ENCODE measurements around the gene SCAF1.
A peak's percentile ranks its signal among the peaks of the same experiment; 100 is the strongest.

SCAF1 gene

DNA sequence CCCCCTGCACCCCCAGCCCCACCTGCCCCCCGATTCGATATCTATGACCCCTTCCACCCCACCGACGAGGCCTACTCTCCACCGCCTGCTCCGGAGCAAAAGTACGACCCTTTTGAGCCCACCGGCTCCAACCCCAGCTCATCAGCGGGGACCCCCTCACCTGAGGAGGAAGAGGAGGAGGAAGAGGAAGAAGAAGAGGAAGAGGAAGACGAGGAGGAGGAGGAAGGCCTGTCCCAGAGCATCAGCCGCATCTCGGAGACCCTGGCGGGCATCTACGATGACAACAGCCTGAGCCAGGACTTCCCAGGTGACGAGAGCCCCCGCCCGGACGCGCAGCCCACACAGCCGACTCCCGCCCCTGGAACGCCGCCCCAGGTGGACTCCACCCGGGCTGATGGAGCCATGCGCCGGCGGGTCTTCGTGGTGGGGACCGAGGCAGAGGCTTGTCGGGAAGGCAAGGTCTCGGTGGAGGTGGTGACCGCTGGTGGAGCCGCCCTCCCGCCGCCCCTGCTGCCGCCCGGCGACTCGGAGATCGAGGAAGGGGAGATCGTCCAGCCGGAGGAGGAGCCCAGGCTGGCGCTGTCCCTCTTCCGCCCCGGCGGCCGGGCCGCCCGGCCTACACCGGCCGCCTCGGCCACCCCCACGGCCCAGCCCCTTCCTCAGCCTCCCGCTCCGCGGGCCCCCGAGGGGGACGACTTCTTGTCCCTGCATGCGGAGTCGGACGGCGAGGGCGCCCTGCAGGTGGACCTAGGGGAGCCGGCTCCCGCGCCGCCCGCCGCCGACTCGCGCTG is 9.2 kb downstream of the SCAF1 start:
- DNase-seq, result no peak

- no peak for DNase-seq
Measured at GRCh38 chr19:49651820-49652550, 10.0 kb downstream of the SCAF1 start.

DNA sequence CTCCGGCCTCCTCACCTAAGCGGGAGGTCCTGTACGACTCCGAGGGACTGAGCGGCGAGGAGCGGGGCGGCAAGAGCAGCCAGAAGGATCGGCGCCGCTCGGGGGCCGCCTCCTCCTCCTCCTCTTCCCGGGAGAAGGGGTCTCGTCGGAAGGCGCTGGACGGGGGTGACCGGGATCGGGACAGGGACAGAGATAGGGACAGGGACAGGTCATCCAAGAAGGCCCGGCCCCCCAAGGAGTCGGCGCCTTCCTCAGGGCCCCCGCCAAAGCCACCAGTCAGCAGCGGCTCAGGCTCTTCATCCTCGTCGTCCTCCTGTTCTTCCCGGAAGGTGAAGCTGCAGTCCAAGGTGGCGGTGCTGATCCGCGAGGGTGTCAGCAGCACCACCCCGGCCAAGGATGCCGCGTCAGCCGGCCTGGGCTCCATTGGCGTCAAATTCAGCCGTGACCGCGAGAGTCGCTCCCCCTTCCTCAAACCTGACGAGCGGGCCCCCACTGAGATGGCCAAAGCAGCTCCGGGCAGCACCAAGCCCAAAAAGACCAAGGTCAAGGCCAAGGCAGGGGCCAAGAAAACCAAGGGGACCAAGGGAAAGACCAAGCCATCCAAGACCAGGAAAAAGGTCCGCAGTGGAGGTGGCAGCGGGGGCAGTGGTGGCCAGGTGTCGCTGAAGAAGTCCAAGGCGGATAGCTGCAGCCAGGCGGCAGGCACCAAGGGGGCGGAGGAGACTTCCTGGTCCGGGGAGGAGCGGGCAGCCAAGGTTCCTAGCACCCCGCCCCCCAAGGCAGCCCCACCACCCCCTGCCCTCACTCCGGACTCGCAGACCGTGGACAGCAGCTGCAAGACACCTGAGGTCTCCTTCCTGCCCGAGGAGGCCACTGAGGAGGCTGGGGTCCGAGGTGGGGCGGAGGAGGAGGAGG is 10.8 kb downstream of the SCAF1 start:
- DNase-seq, result no peak

DNA sequence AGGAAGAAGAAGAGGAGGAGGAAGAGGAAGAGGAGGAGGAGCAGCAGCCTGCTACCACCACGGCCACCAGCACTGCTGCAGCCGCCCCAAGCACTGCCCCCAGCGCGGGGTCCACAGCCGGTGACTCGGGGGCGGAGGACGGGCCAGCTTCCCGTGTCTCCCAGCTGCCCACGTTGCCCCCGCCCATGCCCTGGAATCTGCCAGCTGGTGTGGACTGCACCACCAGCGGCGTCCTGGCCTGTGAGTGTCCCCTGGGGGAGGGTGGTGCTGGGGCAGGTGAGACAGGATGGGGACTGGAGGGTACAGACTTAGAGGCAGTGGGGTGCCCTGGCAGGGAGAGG is 11.4 kb downstream of the SCAF1 start:
- no peak for DNase-seq

GRCh38 chr19:49654581-49654980 is 12.6 kb downstream of the SCAF1 start:
- no peak for DNase-seq

DNA sequence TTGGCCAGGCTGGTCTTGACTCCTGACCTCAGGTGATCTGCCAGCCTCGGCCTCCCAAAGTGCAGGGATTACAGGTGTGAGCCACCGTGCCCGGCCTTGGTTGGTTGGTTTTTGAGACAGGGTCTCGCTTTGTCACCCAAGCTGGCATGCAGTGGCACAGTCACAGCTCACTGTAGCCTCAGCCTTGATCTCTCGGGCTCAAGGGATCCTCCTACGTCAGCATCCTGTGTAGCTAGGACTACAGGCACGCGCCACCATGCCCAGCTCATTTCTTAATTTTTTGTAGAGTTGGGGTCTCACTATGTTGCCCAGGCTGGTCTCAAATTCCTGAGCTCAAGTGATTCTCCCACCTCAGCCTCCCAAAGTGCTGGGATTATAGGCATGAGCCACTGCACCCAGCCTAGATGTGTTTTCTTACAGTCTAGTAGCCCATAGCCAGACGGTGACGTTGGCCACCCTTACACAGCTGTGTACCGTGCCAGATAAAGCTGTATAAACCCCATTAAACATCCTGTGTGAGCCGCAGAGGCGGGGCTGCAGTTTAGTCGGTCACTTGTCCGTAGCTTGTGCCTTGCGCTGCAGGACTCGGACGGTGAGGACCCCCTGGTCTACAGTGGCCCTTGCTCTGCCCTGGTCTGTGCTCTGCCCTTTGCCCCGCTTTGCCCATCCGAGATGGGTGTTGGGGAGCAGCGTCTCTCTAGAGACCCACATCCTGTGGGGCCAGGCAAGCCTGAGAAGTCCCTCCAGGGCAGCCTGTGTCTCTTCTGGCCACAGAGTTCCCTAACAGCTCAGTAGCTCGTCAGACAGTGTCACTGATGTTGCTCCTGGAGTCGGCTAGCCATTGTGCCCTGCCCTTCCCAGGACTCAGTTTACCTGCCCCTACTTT is 13.8 kb downstream of the SCAF1 start:
- no peak for DNase-seq

DNA sequence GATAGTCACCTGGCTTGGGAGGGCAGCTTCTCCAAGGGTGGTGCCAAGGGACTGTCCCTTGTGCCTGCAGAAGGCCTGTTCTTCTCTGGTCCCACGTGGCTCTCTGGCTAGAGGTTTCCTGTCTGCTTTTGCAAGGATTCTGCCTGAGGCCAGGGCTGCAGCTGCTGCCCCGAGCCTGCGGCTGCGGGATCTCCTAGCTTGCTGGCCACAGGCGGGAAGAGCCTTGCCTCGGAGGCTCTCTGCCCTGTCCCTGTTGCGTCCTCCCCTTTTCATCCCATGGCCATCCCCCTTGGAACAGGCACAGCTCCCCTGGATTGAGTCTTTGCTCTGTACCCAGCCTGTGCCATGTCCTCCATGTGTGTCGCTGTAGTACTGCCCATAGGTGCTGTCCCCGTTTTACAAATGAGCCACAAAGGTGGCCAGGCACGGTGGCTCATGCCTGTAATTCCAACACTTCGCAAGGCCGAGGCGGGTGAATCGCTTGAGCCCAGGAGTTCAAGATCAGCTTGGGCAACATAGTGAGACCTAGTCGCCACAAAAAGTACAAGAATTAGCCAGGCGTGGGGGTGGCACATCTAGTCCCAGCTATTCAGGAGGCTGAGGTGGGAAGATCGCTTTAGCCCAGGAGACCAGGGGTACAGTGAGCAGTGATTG is 14.6 kb downstream of the SCAF1 start:
- DNase-seq, result no peak

DNA sequence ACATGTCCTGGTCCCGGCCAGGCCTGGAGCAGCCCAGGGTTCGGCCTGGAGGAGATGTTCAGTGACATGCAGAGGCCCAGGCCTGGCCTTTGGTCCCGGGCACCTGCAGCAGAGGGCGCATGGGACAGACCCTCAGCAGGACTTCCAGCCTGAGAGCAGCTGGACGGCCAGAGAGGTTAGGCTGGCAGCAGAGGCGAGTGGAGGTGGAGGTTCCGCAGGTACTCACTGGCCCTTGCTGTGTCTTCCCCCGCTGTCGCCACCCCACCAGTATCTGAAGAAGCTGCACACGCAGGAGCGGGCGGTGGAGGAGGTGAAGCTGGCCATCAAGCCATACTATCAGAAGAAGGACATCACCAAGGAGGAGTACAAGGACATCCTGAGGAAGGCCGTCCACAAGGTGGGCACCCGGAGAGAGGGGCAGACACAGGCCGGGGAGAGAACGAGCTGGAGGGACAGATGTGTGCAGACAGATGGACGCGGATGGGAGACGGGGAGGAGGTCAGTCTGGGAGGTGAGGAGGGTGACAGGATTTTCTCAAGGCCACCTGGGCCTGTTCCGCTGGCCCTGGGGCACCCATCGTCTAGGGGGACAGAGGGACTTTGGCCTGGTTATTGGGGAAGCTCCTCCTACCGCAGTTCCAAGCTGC is 15.6 kb downstream of the SCAF1 start:
- no peak for DNase-seq

DNA sequence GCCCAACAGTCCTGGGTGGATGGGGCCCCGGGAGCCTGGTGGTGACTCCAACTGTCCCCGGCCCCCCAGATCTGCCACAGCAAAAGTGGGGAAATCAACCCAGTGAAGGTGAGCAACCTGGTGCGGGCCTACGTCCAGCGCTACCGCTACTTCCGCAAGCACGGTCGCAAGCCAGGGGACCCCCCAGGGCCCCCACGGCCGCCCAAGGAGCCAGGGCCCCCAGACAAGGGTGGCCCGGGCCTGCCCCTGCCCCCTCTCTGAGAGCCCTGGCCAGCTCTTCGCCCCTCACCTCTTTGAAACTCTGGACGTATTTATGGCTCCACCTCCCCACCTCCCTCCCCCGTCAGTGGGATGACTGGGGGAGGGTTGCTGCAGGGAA is 16.1 kb downstream of the SCAF1 start:
- DNase-seq, result no peak

GRCh38 chr19:49658566-49659442 is 16.8 kb downstream of the SCAF1 start:
- no peak for DNase-seq

- no peak for DNase-seq
Measured at GRCh38 chr19:49660338-49660961, 18.4 kb downstream of the SCAF1 start.

GRCh38 chr19:49662011-49662410 is 20.0 kb downstream of the SCAF1 start:
- no peak for DNase-seq

- no peak for DNase-seq
Measured at GRCh38 chr19:49663224-49663623, 21.2 kb downstream of the SCAF1 start.

DNA sequence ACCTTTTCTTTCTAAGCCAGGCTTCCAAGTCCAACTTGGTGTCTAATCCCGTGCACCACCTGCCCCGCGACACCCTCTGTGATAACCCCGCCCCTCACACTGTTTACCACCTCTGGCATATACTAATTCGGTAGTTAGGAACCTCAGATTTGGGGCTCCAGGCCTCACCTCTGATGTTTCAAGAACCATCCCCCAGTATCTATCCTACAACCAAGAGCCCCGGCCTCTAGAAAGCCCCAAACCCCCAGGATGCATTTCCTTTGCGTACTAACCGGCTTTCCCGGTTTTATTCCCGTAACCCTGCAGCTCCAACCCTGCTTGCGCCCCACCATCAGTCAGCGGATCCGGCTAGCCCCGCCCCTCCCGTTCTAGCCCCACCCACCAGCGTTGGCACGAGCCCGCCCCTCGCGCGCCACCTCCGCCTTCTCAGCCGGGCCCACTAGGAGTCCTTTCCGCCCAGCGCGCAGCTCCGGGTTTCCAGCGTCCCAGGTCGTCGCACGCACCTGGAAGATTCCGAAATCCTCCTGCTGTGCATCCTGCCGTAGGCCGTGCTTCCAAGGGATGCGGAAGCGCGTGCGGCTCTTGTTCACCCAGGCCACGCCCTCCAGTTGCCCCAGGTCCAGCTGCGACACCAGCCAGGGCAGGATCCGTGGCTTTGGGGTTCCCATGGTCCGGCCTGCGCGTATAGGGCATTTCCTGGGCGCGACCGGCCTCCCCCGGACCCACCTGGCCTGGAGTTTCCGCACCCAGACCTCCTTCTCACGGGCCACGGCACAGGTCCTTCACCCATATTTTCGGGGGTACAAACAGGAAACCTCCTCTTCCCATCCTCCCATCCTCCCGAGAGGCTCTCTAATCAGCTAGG is 22.4 kb downstream of the SCAF1 start:
- peak; percentile 96 for DNase-seq

DNA sequence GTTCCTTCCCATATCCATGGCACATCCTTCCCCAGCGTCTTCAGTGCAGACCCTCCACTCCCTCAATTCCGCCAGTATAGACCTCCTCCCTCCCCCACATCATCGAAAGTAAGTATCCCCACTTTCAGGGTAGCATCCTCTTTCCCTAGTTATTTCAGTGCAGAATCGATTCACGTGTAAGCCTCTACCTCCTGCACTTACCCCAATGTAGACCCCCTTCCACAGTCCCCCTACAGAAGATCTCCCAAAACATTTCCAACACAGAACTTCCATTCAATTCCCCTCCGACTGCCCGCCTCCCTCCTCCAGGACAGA is 23.0 kb downstream of the SCAF1 start:
- DNase-seq, result no peak

DNA sequence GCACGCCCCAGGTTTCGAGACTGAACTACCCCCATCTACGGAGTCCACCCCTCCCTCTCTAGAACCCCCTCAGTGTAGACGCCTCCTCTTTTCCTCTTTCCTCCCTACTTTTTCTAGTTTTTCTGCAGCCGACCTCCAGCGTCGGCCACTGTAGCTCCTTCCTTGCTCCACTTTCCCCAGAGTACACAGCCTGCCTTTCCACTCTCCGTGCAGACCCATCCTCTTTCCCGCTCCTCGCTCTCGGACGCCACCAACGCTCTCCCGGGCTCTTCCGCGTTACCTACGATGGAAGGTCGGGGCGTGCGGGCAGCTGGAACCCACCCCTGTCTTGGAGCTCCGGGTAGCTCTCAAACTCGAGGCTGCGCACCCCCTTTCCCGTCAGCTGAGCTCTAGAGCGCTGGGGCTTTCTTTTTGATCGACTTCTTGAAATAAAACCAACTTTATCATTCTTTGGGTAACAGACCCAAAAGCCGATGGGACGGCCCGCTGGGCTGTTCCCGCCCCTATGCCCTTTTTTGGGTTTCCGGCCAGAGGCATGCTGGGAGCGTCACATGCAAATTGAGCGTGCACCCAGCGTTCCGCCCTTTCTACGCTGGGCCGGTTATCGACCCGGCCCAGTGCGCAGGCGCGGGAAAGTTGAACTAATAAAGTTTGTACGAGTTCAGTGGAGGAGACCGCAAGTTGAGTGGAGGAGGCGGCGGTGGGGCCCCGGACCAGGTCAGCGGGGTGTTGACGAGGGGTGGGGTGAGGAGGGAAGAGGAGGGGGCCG is 23.5 kb downstream of the SCAF1 start, which contains the start of the genes BCL2L12 and IRF3:
Gene BCL2L12 (plus strand): TSS at position 583 of the 769 bp plus-strand sequence. CDS start 760 bp downstream, outside the sequence.
Gene IRF3 (minus strand): TSS at position 507 of the 769 bp plus-strand sequence. CDS start 1,019 bp downstream, outside the sequence.
- DNase-seq, result peak; percentile 100

GRCh38 chr19:49666120-49666444 is 24.1 kb downstream of the SCAF1 start:
- DNase-seq, result no peak

GRCh38 chr19:49667473-49667872 is 25.5 kb downstream of the SCAF1 start:
- DNase-seq, result no peak
